IMR-90 (cell line): ENCODE results near the gene NEAT1. TPM values are rescaled to one million over a fixed set of nuclear protein-coding genes. Genes with fewer than 3 reads are reported as not detected.

Source experiments
- ATAC-seq: fragments of 200-7000 bp; cut with Tn5 transposase; 2 replicates; pipeline ENCODE4 v1.9.1; 2020; ENCODE audit warnings: low read depth, mild to moderate bottlenecking, moderate library complexity
- BruUV-seq: library from RNA; stranded (reverse); fragments of 400-500 nt; replicated peaks from 2 replicates; lab custom pipeline; 2021; lab: Mats Ljungman, UMichigan
- CTCF ChIA-PET: fragments of 300-600 bp; formaldehyde crosslinking; extraction: SDS; loops from one replicate; lab custom pipeline; 2021; ENCODE audit warnings: antibody characterized with exemption; lab: Yijun Ruan, JAX
- POLR2A ChIA-PET: fragments of 300-600 bp; sonication (Branson Sonifier 250); formaldehyde crosslinking; loops from one replicate; lab custom pipeline; 2022; ENCODE audit warnings: antibody characterized with exemption; ENCODE audit not compliant: unreplicated experiment; lab: Charles Lee
- DNase-seq: peaks from one replicate; pipeline ENCODE4 v3.0.0; 2013
- H2AFZ ChIP-seq: replicated peaks from 2 replicates; pipeline ENCODE3; 2013; ENCODE audit warnings: low read length, mild to moderate bottlenecking; ENCODE audit not compliant: poor library complexity
- H2AK5ac ChIP-seq: 2 replicates; pipeline ENCODE4 v1.6.1; 2013; ENCODE audit warnings: low read depth, low read length, inconsistent platforms
- H2AK9ac ChIP-seq: replicated peaks from 2 replicates; pipeline ENCODE3; 2013; ENCODE audit warnings: mild to moderate bottlenecking, low read depth, low read length, moderate library complexity; ENCODE audit not compliant: poor library complexity
- H2BK120ac ChIP-seq: 2 replicates; pipeline ENCODE4 v1.6.1; 2013; ENCODE audit warnings: low read depth, low read length, inconsistent platforms
- H2BK15ac ChIP-seq: 3 replicates; pipeline ENCODE4 v1.6.1; 2013; ENCODE audit warnings: low read depth, low read length, inconsistent platforms
- H2BK20ac ChIP-seq: 2 replicates; pipeline ENCODE4 v1.6.1; 2013; ENCODE audit warnings: low read depth, mild to moderate bottlenecking, inconsistent platforms, low read length, moderate library complexity
- H2BK5ac ChIP-seq: 2 replicates; pipeline ENCODE4 v1.6.1; 2013; ENCODE audit warnings: mild to moderate bottlenecking, low read depth, low read length, inconsistent platforms; ENCODE audit not compliant: poor library complexity, severe bottlenecking
- H3K14ac ChIP-seq: replicated peaks from 2 replicates; pipeline ENCODE4 v1.6.1; 2013; ENCODE audit warnings: low read depth, low read length, inconsistent platforms
- H3K18ac ChIP-seq: 2 replicates; pipeline ENCODE4 v1.6.1; 2013; ENCODE audit warnings: low read depth, low read length, control low read depth
- H3K23ac ChIP-seq: 2 replicates; pipeline ENCODE4 v1.6.1; 2013; ENCODE audit warnings: low read depth, low read length, inconsistent platforms
- H3K27ac ChIP-seq: 2 replicates; pipeline ENCODE4 v1.5.1; 2013; ENCODE audit warnings: mild to moderate bottlenecking, control low read depth, low read length; ENCODE audit not compliant: insufficient read depth
- H3K27me3 ChIP-seq: 2 replicates; pipeline ENCODE4 v1.6.1; 2013; ENCODE audit warnings: low read length; ENCODE audit not compliant: control insufficient read depth, insufficient read depth
- H3K36me3 ChIP-seq: 2 replicates; pipeline ENCODE4 v1.6.1; 2013; ENCODE audit warnings: low read length, mixed read lengths; ENCODE audit not compliant: control insufficient read depth, insufficient read depth
- H3K4ac ChIP-seq: 2 replicates; pipeline ENCODE4 v1.6.1; 2013; ENCODE audit warnings: low read depth, low read length, inconsistent platforms
- H3K4me1 ChIP-seq: 2 replicates; pipeline ENCODE4 v1.6.1; 2013; ENCODE audit warnings: low read length, mixed read lengths; ENCODE audit not compliant: control insufficient read depth, insufficient read depth
- H3K4me2 ChIP-seq: 2 replicates; pipeline ENCODE4 v1.6.1; 2013; ENCODE audit warnings: low read depth, mild to moderate bottlenecking, control low read depth, low read length, moderate library complexity
- H3K4me3 ChIP-seq: 2 replicates; pipeline ENCODE4 v1.5.1; 2013; ENCODE audit warnings: low read depth, mild to moderate bottlenecking, control low read depth, low read length, moderate library complexity; ENCODE audit not compliant: insufficient read depth
- H3K56ac ChIP-seq: 2 replicates; pipeline ENCODE4 v1.6.1; 2013; ENCODE audit warnings: low read length, inconsistent platforms; ENCODE audit not compliant: insufficient read depth; ENCODE audit errors: extremely low read depth
- H3K79me1 ChIP-seq, 2 experiments: 2 replicates each; pipeline ENCODE4 v1.6.1; 2013; ENCODE audit warnings: low read length in 2 of 2, inconsistent platforms in 1 of 2, low read depth in 1 of 2
- H3K9ac ChIP-seq: 2 replicates; pipeline ENCODE4 v1.6.1; 2013; ENCODE audit warnings: low read depth, low read length, control low read depth
- H3K9me1 ChIP-seq: 2 replicates; pipeline ENCODE4 v1.6.1; 2013; ENCODE audit warnings: low read length, inconsistent platforms; ENCODE audit not compliant: insufficient read depth
- H3K9me3 ChIP-seq: 2 replicates; pipeline ENCODE4 v1.6.1; 2013; ENCODE audit warnings: low read length; ENCODE audit not compliant: control insufficient read depth, insufficient read depth
- H4K20me1 ChIP-seq: 2 replicates; pipeline ENCODE4 v1.6.1; 2013; ENCODE audit warnings: low read length, inconsistent platforms; ENCODE audit not compliant: insufficient read depth
- H4K5ac ChIP-seq: 2 replicates; pipeline ENCODE4 v1.6.1; 2013; ENCODE audit warnings: mild to moderate bottlenecking, low read depth, low read length, control low read depth
- H4K8ac ChIP-seq, 2 experiments: 2 replicates each; pipeline ENCODE4 v1.6.1; 2013; ENCODE audit warnings: low read depth in 2 of 2, low read length in 2 of 2, control low read depth in 1 of 2, inconsistent platforms in 1 of 2
- H4K91ac ChIP-seq: 2 replicates; pipeline ENCODE4 v1.6.1; 2013; ENCODE audit warnings: low read depth, low read length, inconsistent platforms; ENCODE audit not compliant: insufficient read depth
- BHLHE40 ChIP-seq: fragments of 150-350 bp; IDR thresholded peaks from 2 replicates; pipeline ENCODE4 v1.6.1; 2016; ENCODE audit warnings: mild to moderate bottlenecking, low read depth, low read length
- CHD1 ChIP-seq: IDR thresholded peaks from 2 replicates; pipeline ENCODE4 v1.6.1; 2012; ENCODE audit warnings: low read depth, low read length, improper control_type of control experiment
- FOS ChIP-seq: fragments of 150-350 bp; IDR thresholded peaks from 2 replicates; pipeline ENCODE4 v1.6.1; 2016; ENCODE audit warnings: low read depth, low read length
- MAFK ChIP-seq: IDR thresholded peaks from 2 replicates; pipeline ENCODE4 v1.6.1; 2012; ENCODE audit warnings: low read depth, low read length, improper control_type of control experiment
- MAZ ChIP-seq: IDR thresholded peaks from 2 replicates; pipeline ENCODE4 v1.6.1; 2012; ENCODE audit warnings: low read depth, mild to moderate bottlenecking, low read length, improper control_type of control experiment, moderate library complexity, borderline replicate concordance
- MXI1 ChIP-seq: IDR thresholded peaks from 2 replicates; pipeline ENCODE4 v1.6.1; 2012; ENCODE audit warnings: low read depth, mild to moderate bottlenecking, low read length, moderate library complexity, borderline replicate concordance
- NFE2L2 ChIP-seq: fragments of 150-350 bp; IDR thresholded peaks from 2 replicates; pipeline ENCODE4 v1.6.1; 2016; ENCODE audit warnings: low read depth, mild to moderate bottlenecking, low read length
- POLR2A ChIP-seq: IDR thresholded peaks from 2 replicates; pipeline ENCODE4 v1.6.1; 2012; ENCODE audit warnings: mild to moderate bottlenecking, low read depth, low read length
- RCOR1 ChIP-seq: IDR thresholded peaks from 2 replicates; pipeline ENCODE4 v1.6.1; 2012; ENCODE audit warnings: mild to moderate bottlenecking, low read length, improper control_type of control experiment; ENCODE audit not compliant: insufficient replicate concordance
- RFX5 ChIP-seq: IDR thresholded peaks from 2 replicates; pipeline ENCODE4 v1.8.0; 2012; ENCODE audit warnings: low read depth, mild to moderate bottlenecking, low read length, moderate library complexity
- WGBS, 2 experiments: methylation state at CpG; one replicate each; pipeline versions ENCODE4 v1.1.5 to v1.1.7; 2013; ENCODE audit warnings: missing lambda C conversion rate in 2 of 2; ENCODE audit not compliant: insufficient read length in 1 of 2; ENCODE audit errors: extremely low coverage in 2 of 2; 5-methylcytosine and 5-hydroxymethylcytosine counted together
- dilution Hi-C: fragments of 300-500 bp; cut with HindIII; formaldehyde crosslinking; loops from one replicate; pipeline ENCODE4 v1.14.3; 2018; ENCODE audit warnings: low sequenced_read_pairs; ENCODE audit not compliant: unreplicated experiment
- in situ Hi-C: fragments of 300-500 bp; cut with MboI; formaldehyde crosslinking; loops from 3 replicates; pipeline ENCODE4 v1.14.3; 2019; ENCODE audit warnings: low sequenced_read_pairs, inconsistent platforms, mixed read lengths
- intact Hi-C: fragments of 100-400 bp; cut with micrococcal nuclease; formaldehyde crosslinking; loops from 2 replicates; pipeline ENCODE4 v1.10.0; 2022
- polyA plus RNA-seq, 3 experiments: library from polyadenylated mRNA; depleted of rRNA; stranded (reverse); fragments of >200 nt; gene quantifications; 2 replicates each; pipeline ENCODE4 v1.2.3, GENCODE V29; 2012; ENCODE audit warnings: low replicate concordance in 1 of 3
- total RNA-seq: library from RNA; depleted of rRNA; stranded (reverse); fragments of >200 nt; gene quantifications from 2 replicates; pipeline ENCODE4 v1.2.3, GENCODE V29; 2012

The NEAT1 gene
- total and polyA plus RNA-seq, 2 of the 4 experiments (the other 2 are of a cell fraction), result 30.1 to 114 TPM

GRCh38 chr11:65425971-65426838 lies 3.6 kb downstream of the NEAT1 start (continued):
- TF ChIP-seq NFE2L2 (no peak), RCOR1 (no peak)

DNA sequence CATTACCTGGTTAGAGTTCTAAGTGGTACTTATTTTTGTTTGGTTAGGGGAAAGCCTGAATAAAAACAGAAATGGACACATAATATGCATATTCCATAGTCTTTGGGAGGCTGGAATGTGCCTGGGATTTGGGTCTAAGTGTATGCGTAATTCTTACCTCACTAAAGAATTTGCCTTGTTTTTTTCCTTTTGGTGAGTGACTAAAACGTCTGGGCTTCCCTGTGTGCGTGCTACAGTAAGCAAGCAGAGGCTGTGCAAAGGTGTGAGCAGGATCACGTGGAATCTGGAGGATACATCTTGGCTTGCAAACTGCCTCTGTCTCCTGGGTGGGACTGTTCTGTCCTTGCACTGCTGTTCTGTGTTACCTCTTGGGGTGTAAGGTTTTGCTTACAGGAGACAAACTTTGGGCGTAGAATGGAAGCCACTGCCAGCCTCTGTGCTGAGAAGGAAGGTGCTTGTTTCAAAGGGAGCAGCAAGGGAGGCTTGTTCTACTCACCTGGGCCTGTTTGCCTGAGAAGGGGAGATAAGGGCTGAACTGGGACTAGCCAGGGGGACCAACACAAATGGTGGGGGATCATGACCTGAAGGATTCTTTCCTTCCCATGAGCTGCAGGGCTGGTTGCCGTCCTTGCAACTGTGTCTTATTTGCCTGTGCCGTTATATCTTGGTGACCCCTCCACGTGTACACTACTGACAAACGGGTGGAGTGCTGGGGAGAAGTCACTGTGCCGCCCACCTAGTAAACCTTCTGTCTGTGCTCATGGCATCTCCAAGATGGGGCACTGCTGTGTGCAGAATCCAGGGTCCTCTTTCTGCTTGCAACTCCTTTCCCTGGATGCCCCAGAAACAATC lies 4.5 kb downstream of the NEAT1 start:
- Histone ChIP-seq H3K4me1 (no peaks in the 10 kb centered on the region), H3K56ac (peak overlapping the region; percentile 69; the same call in 1 of the 2 replicates), H3K27ac (peak overlapping the region; percentile 62), H3K9me3 (no peaks in the 10 kb centered on the region), H3K9me1 (no peaks in the 10 kb centered on the region; the same call in 1 of the 2 replicates), H3K9ac (peak overlapping the region; percentile 66), H2BK20ac (no peak overlapping the region), H4K20me1 (peaks cover 97% of the 10 kb centered on the region), H3K23ac (peak overlapping the region; percentile 95), H2BK15ac (no peak overlapping the region), H3K79me1 (peaks cover 0 to 17% of the 10 kb centered on the region in 2 experiments; a peak in 2 of 4 replicates), H2BK5ac (peak overlapping the region; percentile 77), H2AFZ (peak overlapping the region; percentile 0), H2AK9ac (no peak overlapping the region), H3K18ac (peak overlapping the region; percentile 5; the same call in 1 of the 2 replicates), H3K4me2 (peak overlapping the region; percentile 82), H3K4ac (peak overlapping the region; percentile 19; the same call in 1 of the 2 replicates), H2BK120ac (no peak overlapping the region), H2AK5ac (no peak overlapping the region), H4K8ac (peak overlapping the region in 1 of 2 experiments; percentile 13; a peak in 1 of 4 replicates), H4K5ac (no peak overlapping the region), H3K4me3 (peak overlapping the region; percentile 92), H3K36me3 (peaks cover 41% of the 10 kb centered on the region), H3K14ac (peak overlapping the region; percentile 73), H3K27me3 (no peaks in the 10 kb centered on the region), H4K91ac (no peak overlapping the region)
- ATAC-seq (no peak), DNase-seq (peak; percentile 77)
- in situ Hi-C loops (no loop called here), dilution Hi-C loops (no loop called here), intact Hi-C loops (no loop called here)
- POLR2A ChIA-PET, result no interaction called here
- WGBS, 2 experiments, result 92% methylated on average over 2 of the region's 10 CpGs; no CpG with 5 or more reads in 1 of the 2 experiments
- TF ChIP-seq RFX5 (no peak), CHD1 (peak; percentile 93; the same call in 1 of the 2 replicates), BHLHE40 (peak; percentile 76; the same call in 1 of the 2 replicates), MAZ (peak; percentile 28; the same call in 1 of the 2 replicates), POLR2A (peak; percentile 79), MXI1 (no peak), MAFK (peak; percentile 4; the same call in 1 of the 2 replicates), NFE2L2 (peak; percentile 47; the same call in 1 of the 2 replicates), FOS (0 out of 2 replicates have a peak, but pooled peaks have one; percentile 23)
- CTCF ChIA-PET, result no interaction called here
- no TSS peak for BruUV-seq
